ENCODE data around the gene ACLY. TPM values are rescaled to one million over a fixed set of nuclear protein-coding genes. Genes with fewer than 3 reads are reported as not detected.

The ACLY gene
- total RNA-seq, result 100 to 1,000 TPM; 129 to 204 TPM
- polyA plus RNA-seq (ENCODE audit: insufficient read length in 6 of 6), result 100 to 1,000 TPM in 1 of 6 donors, 10 to 100 TPM in 5; 73.0 to 101 (median 81.8) TPM
- long read RNA-seq, donor 1, partial matches to known transcripts, result 12 of 12 reads
- long read RNA-seq, donor 1, other reads (novel, unspliced or antisense), result 0 of 12 reads
- long read RNA-seq, donor 2, full-length matches to known transcripts, result 3 of 14 reads
- long read RNA-seq, donor 2, partial matches to known transcripts, result 11 of 14 reads
- long read RNA-seq, donor 2, other reads (novel, unspliced or antisense), result 0 of 14 reads
- long read RNA-seq, donor 3, full-length matches to known transcripts, result 3 of 3 reads
- long read RNA-seq, donor 3, partial matches to known transcripts, result 0 of 3 reads
- long read RNA-seq, donor 3, other reads (novel, unspliced or antisense), result 0 of 3 reads
- long read RNA-seq, donor 4, full-length matches to known transcripts, result 3 of 12 reads
- long read RNA-seq, donor 4, partial matches to known transcripts, result 4 of 12 reads
- long read RNA-seq, donor 4, other reads (novel, unspliced or antisense), result 5 of 12 reads
- long read RNA-seq, donor 5, full-length matches to known transcripts, result 1 of 9 reads
- long read RNA-seq, donor 5, partial matches to known transcripts, result 8 of 9 reads
- long read RNA-seq, donor 5, other reads (novel, unspliced or antisense), result 0 of 9 reads
- long read RNA-seq, donor 6, full-length matches to known transcripts, result 2 of 2 reads
- long read RNA-seq, donor 6, partial matches to known transcripts, result 0 of 2 reads
- long read RNA-seq, donor 6, other reads (novel, unspliced or antisense), result 0 of 2 reads
- long read RNA-seq, donor 7, full-length matches to known transcripts, result 2 of 2 reads
- long read RNA-seq, donor 7, partial matches to known transcripts, result 0 of 2 reads
- long read RNA-seq, donor 7, other reads (novel, unspliced or antisense), result 0 of 2 reads
- long read RNA-seq, donor 8, full-length matches to known transcripts, result 4 of 15 reads
- long read RNA-seq, donor 8, partial matches to known transcripts, result 11 of 15 reads
- long read RNA-seq, donor 8, other reads (novel, unspliced or antisense), result 0 of 15 reads
- long read RNA-seq, donor 9, result 0 reads
- long read RNA-seq, donor 10, partial matches to known transcripts, result 7 of 11 reads
- long read RNA-seq, donor 10, other reads (novel, unspliced or antisense), result 4 of 11 reads
- long read RNA-seq, donor 11, result 0 reads
- long read RNA-seq, donor 12, full-length matches to known transcripts, result 3 of 8 reads
- long read RNA-seq, donor 12, partial matches to known transcripts, result 5 of 8 reads
- long read RNA-seq, donor 12, other reads (novel, unspliced or antisense), result 0 of 8 reads

GRCh38 chr17:41918314-41919164 lies at the start of gene ACLY:
Gene ACLY, minus strand, starts transcription at chr17:41918951. Its CDS starts 5,078 bp downstream, at chr17:41913873.
- Histone ChIP-seq H3K27me3 (no peaks in the 10 kb centered on the region), H3K4me1 (peaks cover 26 to 52% of the 10 kb centered on the region in 2 donors)
- peak; percentile 97 for ATAC-seq

GRCh38 chr17:41967921-41968578 lies 49.3 kb upstream of the ACLY start:
- no peak for ATAC-seq
- H3K27me3 ChIP-seq, result no peaks in the 10 kb centered on the region
- H3K4me3 ChIP-seq, result peak overlapping the region; percentile 63 to 83

More at GRCh38 chr17:41918314-41919164, at the start of gene ACLY:
- Histone ChIP-seq H3K4me3 (peak within 1 kb of the TSS; percentile 98 to 100), H3K27ac (peak within 1 kb of the TSS; percentile 89 to 90), H3K36me3 (peaks cover 0 to 12% of the 10 kb centered on the region in 2 donors), H3K9me3 (no peaks in the 10 kb centered on the region)
- intact Hi-C loops (cut with DNase I), result no loop called here
- peak in 1 of 2 donors; percentile 12 for TF ChIP-seq CTCF (IDR thresholded peaks at IDR 0.05)
- DNase-seq, result peak; percentile 96 to 99 (median 98)

GRCh38 chr17:41967141-41967920 lies 48.6 kb upstream of the ACLY start:
- peak; percentile 6 for ATAC-seq
- Histone ChIP-seq H3K27ac (peak overlapping the region; percentile 79 to 80), H3K9me3 (no peaks in the 10 kb centered on the region), H3K27me3 (no peaks in the 10 kb centered on the region), H3K4me3 (peak overlapping the region; percentile 63 to 83), H3K4me1 (peaks cover 3 to 53% of the 10 kb centered on the region in 2 donors), H3K36me3 (peaks cover 0 to 38% of the 10 kb centered on the region in 2 donors)
- peak in 2 of 4 donors; percentile 36 to 83 for DNase-seq
- no peak for TF ChIP-seq CTCF (IDR thresholded peaks at IDR 0.05)
- intact Hi-C loops (cut with DNase I), result loop anchor here in 1 of 2 donors (10.0 kb wide), 1 partner anchor 47 kb away; the partner anchor contains the start of gene DNAJC7

More at GRCh38 chr17:41967921-41968578, 49.3 kb upstream of the ACLY start:
- Histone ChIP-seq H3K36me3 (peaks cover 0 to 45% of the 10 kb centered on the region in 2 donors), H3K27ac (peak overlapping the region in 1 of 2 donors; percentile 80), H3K4me1 (peaks cover 3 to 59% of the 10 kb centered on the region in 2 donors), H3K9me3 (no peaks in the 10 kb centered on the region)
- intact Hi-C loops (cut with DNase I), result loop anchor here in 1 of 2 donors (10.0 kb wide), 1 partner anchor 47 kb away; the partner anchor contains the start of gene DNAJC7
- DNase-seq, result peak in 1 of 4 donors; percentile 77
- no peak for TF ChIP-seq CTCF (IDR thresholded peaks at IDR 0.05)
